BE2C (cell line): ENCODE measurements around the gene MEGF9.

Experiments
- DNase-seq: peaks from one replicate; pipeline ENCODE4 v3.0.0-alpha.2; 2020
- H3K27me3 ChIP-seq: fragments of 250-450 bp; sonication (Bioruptor Pico); 2 replicates; pipeline ENCODE4 v1.5.1; 2020; ENCODE audit warnings: mild to moderate bottlenecking
- H3K36me3 ChIP-seq: fragments of 250-450 bp; sonication (Bioruptor Pico); 2 replicates; pipeline ENCODE4 v1.5.1; 2020; ENCODE audit warnings: mild to moderate bottlenecking
- H3K4me1 ChIP-seq: fragments of 250-450 bp; sonication (Bioruptor Pico); 2 replicates; pipeline ENCODE4 v1.5.1; 2020
- H3K4me3 ChIP-seq: 2 replicates; pipeline ENCODE4 v1.5.1; 2011; ENCODE audit warnings: low read depth, low read length
- H3K9me3 ChIP-seq: fragments of 250-450 bp; sonication (Bioruptor Pico); 2 replicates; pipeline ENCODE4 v1.5.1; 2020
- CTCF ChIP-seq: IDR thresholded peaks from 2 replicates; pipeline ENCODE4 v1.5.1; 2012; ENCODE audit warnings: mild to moderate bottlenecking, low read depth, low read length

MEGF9 gene

DNA sequence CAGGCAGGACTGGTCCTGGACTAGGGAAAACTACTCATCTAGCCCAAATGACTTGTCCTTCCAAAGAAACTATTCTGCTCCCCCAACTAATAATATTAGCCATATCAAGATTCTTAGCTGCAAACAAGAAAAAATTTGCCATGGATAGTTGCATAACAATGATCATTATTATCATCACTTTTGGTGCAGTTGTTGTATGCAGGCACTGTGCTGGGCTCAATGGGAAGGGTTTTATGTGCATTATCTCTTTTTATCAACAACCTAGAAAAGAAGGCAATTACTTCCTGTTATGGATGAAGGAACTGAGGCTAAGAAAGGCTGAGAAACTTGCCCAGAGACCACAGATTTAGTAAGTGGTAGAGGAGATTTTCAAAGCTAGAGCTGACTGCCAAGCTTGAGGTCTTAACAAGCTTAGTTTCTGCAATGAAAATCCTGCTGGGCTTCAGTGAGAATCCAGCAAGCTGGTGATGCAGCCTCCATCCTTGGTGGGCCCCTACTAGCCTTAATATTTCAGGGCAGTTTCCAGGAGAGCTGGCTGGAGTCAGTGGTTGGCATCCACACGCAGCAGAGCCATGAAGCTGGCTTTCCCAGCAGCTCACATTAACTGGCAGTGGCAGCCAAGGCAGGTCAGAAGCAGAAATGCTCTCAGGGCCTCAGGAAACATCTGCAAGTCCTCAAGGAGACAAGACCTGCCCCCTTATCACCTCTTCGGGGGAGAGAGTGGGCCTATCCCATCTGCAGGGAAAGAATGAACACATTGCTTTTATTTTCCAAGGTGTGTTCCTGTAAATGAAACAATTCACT lies 20.5 kb upstream of the MEGF9 start:
- Histone ChIP-seq H3K9me3 (no peaks in the 10 kb centered on the region), H3K27me3 (no peaks in the 10 kb centered on the region), H3K4me3 (no peak overlapping the region), H3K4me1 (no peaks in the 10 kb centered on the region; the same call in 1 of the 2 replicates), H3K36me3 (no peaks in the 10 kb centered on the region)
- DNase-seq, result no peak
- no peak for TF ChIP-seq CTCF

DNA sequence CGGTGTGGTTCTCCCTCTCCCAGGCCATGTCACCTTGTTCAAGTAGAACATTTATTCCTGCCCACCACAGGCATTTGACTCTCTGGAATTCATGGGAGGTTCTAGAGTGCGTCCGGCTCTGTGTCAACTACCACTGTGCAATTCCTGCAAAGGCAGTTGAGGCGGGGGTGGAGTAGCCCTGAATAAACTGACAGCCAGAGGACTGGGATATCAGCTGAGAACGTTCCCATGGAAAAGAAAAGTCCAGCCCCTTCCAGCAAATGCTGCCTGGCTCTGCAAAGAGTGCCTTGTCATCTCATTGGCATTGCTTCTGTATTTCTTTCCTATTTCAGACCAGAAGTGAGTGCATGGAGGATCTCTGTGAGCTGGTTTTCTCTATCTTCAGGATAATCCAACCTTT lies 18.9 kb upstream of the MEGF9 start:
- Histone ChIP-seq H3K27me3 (no peaks in the 10 kb centered on the region), H3K4me3 (no peak overlapping the region), H3K9me3 (no peaks in the 10 kb centered on the region), H3K4me1 (no peaks in the 10 kb centered on the region; the same call in 1 of the 2 replicates), H3K36me3 (no peaks in the 10 kb centered on the region)
- DNase-seq, result no peak
- no peak for TF ChIP-seq CTCF

DNA sequence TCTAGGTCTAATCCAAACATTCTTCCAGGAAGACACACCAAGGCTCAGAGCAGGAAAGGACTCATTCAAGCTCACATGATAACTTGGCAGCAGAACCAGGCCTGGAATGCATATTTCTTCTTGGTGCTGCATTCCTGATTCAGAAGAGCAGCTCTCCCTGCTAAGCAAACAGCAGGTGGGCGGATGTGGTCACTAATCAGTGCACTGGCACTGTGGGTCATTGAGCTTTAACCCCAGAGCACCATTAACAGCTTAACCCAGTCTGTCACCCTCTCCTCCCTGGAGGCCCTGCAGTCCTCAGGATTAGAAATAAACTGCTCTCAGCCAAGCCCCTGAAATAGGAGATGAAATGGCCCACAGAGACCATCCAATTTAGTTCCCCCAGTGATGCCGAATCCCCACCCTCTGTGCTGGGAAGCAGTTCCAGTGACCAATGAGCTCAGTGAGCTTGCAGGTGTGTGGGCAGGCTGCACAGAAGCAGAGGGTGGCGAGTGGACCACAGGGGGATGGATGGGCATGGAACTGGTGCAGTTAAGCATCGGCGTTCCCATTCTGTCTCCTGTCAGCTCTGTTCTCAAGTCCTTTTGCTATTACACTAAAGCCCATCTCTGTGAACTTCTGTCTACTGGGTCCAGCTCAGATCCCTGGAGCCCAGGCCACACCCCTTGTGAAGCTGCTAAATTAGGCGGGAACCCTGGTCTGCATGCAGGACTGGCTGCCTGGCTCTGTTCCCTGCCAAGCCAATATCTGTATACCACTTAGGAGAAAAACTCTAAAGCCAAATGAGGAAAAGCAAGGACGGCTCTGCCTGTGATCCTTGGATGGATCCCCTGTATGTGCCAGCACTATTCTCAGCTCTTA lies 16.6 kb upstream of the MEGF9 start:
- no peak overlapping the region for H3K4me3 ChIP-seq
- no peaks in the 10 kb centered on the region; the same call in 1 of the 2 replicates for H3K4me1 ChIP-seq
- TF ChIP-seq CTCF, result no peak
- peak; percentile 20 for DNase-seq
- H3K36me3 ChIP-seq, result no peaks in the 10 kb centered on the region
- no peaks in the 10 kb centered on the region for H3K9me3 ChIP-seq
- H3K27me3 ChIP-seq, result no peaks in the 10 kb centered on the region

GRCh38 chr9:120729791-120730241 lies 15.5 kb upstream of the MEGF9 start:
- DNase-seq, result no peak
- Histone ChIP-seq H3K4me3 (no peak overlapping the region), H3K27me3 (no peaks in the 10 kb centered on the region), H3K9me3 (no peaks in the 10 kb centered on the region), H3K36me3 (no peaks in the 10 kb centered on the region), H3K4me1 (no peaks in the 10 kb centered on the region; the same call in 1 of the 2 replicates)
- peak; percentile 30; the same call in 1 of the 2 replicates for TF ChIP-seq CTCF

DNA sequence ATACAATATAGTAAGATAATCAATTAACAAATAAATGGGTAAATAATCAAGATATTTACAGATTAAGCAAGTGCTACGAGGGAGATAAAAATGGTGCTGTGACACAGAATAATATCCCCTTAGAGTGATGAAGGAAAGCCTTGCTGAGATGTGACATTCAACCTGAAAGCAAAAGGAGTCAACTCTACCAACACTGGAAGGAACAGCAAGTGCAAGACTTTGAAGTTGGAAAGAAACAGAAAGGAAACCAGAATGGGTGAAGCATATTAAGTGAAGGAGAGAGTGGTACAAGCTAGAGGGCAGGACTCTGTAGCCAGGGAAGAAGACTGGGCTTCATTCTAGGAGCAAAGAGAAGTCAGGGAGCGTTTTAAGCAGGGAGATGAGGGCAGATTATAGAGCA lies 12.2 kb upstream of the MEGF9 start:
- no peak for DNase-seq
- TF ChIP-seq CTCF, result no peak
- no peaks in the 10 kb centered on the region for H3K36me3 ChIP-seq
- no peaks in the 10 kb centered on the region for H3K27me3 ChIP-seq
- H3K4me3 ChIP-seq, result no peak overlapping the region
- H3K9me3 ChIP-seq, result no peaks in the 10 kb centered on the region
- H3K4me1 ChIP-seq, result no peaks in the 10 kb centered on the region; the same call in 1 of the 2 replicates
